ENCODE measurements around the gene B4GALT2. TPM values are rescaled to one million over a fixed set of nuclear protein-coding genes. Genes with fewer than 3 reads are reported as not detected.

The B4GALT2 gene
- total and polyA plus RNA-seq, 12 donors, result 18.2 to 47.9 (median 28.0) TPM

DNA sequence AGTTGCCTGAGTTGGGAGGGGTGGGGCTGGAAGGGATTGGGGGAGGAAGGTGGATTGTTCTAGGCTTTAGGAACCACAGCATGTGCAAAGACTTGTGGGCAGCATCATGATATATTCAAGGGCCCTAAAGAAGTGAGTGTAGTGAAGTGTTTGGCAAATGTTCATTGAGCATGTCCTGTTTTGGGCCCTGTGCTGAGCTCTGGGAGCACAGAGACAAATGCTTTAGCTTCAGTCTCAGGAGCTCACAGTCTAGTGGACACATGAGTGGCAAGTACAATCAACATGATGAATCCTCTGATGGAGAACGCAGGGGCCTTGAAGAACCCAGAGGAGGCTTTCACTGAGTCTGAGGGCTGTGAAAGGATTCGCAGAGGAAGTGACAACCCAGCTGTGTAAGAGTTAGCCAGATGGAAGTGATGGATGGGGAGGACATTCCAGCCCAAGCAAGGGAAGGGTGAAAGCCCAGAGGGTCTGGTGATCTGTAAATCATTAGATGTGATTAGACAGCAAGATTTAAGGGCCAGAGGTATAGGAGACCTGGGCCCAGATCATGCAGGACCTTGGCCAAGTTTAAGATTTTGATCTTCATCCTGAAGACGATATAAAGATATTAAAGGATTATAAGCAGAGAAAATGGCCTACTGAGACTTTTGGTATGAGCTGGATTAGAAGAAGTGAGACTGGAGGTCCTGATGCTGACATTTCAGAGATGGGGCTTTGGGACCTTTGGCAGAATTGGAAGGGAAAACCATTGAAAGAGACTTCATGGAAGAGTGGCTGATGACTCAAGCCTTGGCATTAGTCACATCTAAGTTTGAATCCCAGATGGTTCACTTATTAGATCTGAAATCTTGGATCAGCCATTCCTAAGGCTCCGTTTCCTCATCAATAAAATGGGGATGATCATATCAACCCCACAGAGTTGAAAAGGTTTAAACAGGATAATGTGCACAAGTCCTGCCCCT, 27.7 kb upstream of the B4GALT2 start:
- Histone ChIP-seq H3K27ac (no peak overlapping the region), H3K4me3 (no peak overlapping the region), H3K9me3 (replicated peaks in 1 of 3) (no peaks in the 10 kb centered on the region), H3K27me3 (no peaks in the 10 kb centered on the region), H3K4me1 (replicated peaks in 1 of 2) (peaks cover 15 to 25% of the 10 kb centered on the region in 2 donors), H3K36me3 (replicated peaks in 1 of 2) (peaks cover 0 to 7% of the 10 kb centered on the region in 2 donors)
- intact Hi-C loops (cut with DNase I), result no loop called here
- DNase-seq, result no peak
- no peak for TF ChIP-seq POLR2A (IDR thresholded peaks at IDR 0.05)
- TF ChIP-seq, protein P1, sequence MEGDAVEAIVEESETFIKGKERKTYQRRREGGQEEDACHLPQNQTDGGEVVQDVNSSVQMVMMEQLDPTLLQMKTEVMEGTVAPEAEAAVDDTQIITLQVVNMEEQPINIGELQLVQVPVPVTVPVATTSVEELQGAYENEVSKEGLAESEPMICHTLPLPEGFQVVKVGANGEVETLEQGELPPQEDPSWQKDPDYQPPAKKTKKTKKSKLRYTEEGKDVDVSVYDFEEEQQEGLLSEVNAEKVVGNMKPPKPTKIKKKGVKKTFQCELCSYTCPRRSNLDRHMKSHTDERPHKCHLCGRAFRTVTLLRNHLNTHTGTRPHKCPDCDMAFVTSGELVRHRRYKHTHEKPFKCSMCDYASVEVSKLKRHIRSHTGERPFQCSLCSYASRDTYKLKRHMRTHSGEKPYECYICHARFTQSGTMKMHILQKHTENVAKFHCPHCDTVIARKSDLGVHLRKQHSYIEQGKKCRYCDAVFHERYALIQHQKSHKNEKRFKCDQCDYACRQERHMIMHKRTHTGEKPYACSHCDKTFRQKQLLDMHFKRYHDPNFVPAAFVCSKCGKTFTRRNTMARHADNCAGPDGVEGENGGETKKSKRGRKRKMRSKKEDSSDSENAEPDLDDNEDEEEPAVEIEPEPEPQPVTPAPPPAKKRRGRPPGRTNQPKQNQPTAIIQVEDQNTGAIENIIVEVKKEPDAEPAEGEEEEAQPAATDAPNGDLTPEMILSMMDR (IDR thresholded peaks at IDR 0.05), result no peak
- 83 to 92% (median 87%) methylated on average over 4 of the region's 4 CpGs for WGBS, 4 donors

GRCh38 chr1:43952731-43953346, 26.2 kb upstream of the B4GALT2 start:
- intact Hi-C loops (cut with DNase I), result no loop called here
- H3K4me3 ChIP-seq, result no peak overlapping the region
- 55 to 80% (median 60%) methylated on average over 5 to 8 of the region's 8 CpGs for WGBS, 4 donors
- peak in 1 of 7 donors; percentile 88 for DNase-seq
- H3K36me3 ChIP-seq (replicated peaks in 1 of 2), result peaks cover 0 to 22% of the 10 kb centered on the region in 2 donors
- H3K4me1 ChIP-seq (replicated peaks in 1 of 2), result peaks cover 9 to 19% of the 10 kb centered on the region in 2 donors
- H3K27ac ChIP-seq, result peak overlapping the region in 1 of 5 donors; percentile 42
- no peak for TF ChIP-seq POLR2A (IDR thresholded peaks at IDR 0.05)
- TF ChIP-seq, protein P1 (IDR thresholded peaks at IDR 0.05), result no peak
- no peaks in the 10 kb centered on the region for H3K27me3 ChIP-seq
- H3K9me3 ChIP-seq (replicated peaks in 1 of 3), result no peaks in the 10 kb centered on the region

DNA sequence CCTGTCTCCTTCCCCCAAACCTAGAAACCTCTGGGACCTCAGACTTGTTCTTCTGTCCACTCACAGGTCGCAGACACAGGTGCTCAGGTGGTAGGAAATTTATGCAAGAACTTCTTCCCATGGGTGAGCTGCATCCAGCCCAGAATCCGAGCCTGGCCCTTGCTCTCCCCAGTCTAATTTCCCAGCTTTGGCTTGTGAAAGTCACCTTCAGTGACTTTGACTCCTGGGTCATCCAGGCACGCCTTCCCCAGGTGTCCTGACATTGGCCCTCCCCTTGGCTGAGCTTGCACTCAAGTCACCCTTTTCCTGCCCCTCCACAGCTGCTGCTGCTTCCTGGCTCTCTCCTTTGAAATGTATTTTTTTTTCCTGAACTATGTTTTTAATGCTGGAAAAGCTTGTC, 25.6 kb upstream of the B4GALT2 start:
- Histone ChIP-seq H3K4me1 (replicated peaks in 1 of 2) (peaks cover 3 to 14% of the 10 kb centered on the region in 2 donors), H3K27ac (no peak overlapping the region), H3K27me3 (no peaks in the 10 kb centered on the region), H3K4me3 (no peak overlapping the region), H3K36me3 (replicated peaks in 1 of 2) (peaks cover 0 to 27% of the 10 kb centered on the region in 2 donors), H3K9me3 (replicated peaks in 1 of 3) (no peaks in the 10 kb centered on the region)
- intact Hi-C loops (cut with DNase I), result no loop called here
- no peak for DNase-seq
- TF ChIP-seq POLR2A (IDR thresholded peaks at IDR 0.05), result no peak
- TF ChIP-seq, protein P1 (IDR thresholded peaks at IDR 0.05), result no peak
- WGBS, 4 donors, result 69 to 85% (median 79%) methylated on average over 3 of the region's 3 CpGs

GRCh38 chr1:43954036-43954435, 25.0 kb upstream of the B4GALT2 start:
- WGBS, 4 donors, result 57 to 70% (median 64%) methylated on average over 4 to 5 of the region's 5 CpGs
- H3K36me3 ChIP-seq (replicated peaks in 1 of 2), result peaks cover 0 to 34% of the 10 kb centered on the region in 2 donors
- no peak for TF ChIP-seq POLR2A (IDR thresholded peaks at IDR 0.05)
- TF ChIP-seq, protein P1 (IDR thresholded peaks at IDR 0.05), result no peak
- no peaks in the 10 kb centered on the region for H3K9me3 ChIP-seq (replicated peaks in 1 of 3)
- H3K27ac ChIP-seq, result no peak overlapping the region
- peaks cover 0 to 10% of the 10 kb centered on the region in 2 donors for H3K4me1 ChIP-seq (replicated peaks in 1 of 2)
- H3K27me3 ChIP-seq, result no peaks in the 10 kb centered on the region
- H3K4me3 ChIP-seq, result no peak overlapping the region
- intact Hi-C loops (cut with DNase I), result no loop called here
- DNase-seq, result no peak

Data from adrenal gland (tissue), 12 donors.